RWPE2 (cell line): Measurements from ENCODE around the gene ENOX1.
A peak's percentile ranks its signal among the peaks of the same experiment; 100 is the strongest.

ENCODE experiments used
- ATAC-seq: fragments of 200-7000 bp; cut with Tn5 transposase; 3 replicates; pipeline ENCODE4 v1.9.1; 2021; ENCODE audit warnings: low read depth
- DNase-seq: peaks from one replicate; pipeline ENCODE4 v3.0.0-alpha.2; 2020; ENCODE audit warnings: low spot score
- H3K27ac ChIP-seq: fragments of 450-650 bp; 2 replicates; pipeline ENCODE4 v1.5.1; 2017; ENCODE audit warnings: mild to moderate bottlenecking; ENCODE audit not compliant: poor library complexity, severe bottlenecking
- H3K27me3 ChIP-seq: fragments of 250-450 bp; sonication (Bioruptor Pico); 2 replicates; pipeline ENCODE4 v1.5.1; 2021; ENCODE audit warnings: mild to moderate bottlenecking, moderate library complexity; ENCODE audit not compliant: insufficient read depth, poor library complexity, severe bottlenecking
- H3K36me3 ChIP-seq: fragments of 250-450 bp; sonication (Bioruptor Pico); 2 replicates; pipeline ENCODE4 v1.5.1; 2020; ENCODE audit warnings: low read depth, mild to moderate bottlenecking, moderate library complexity
- H3K4me1 ChIP-seq: fragments of 250-450 bp; sonication (Bioruptor Pico); 2 replicates; pipeline ENCODE4 v1.5.1; 2021; ENCODE audit warnings: mild to moderate bottlenecking, moderate library complexity; ENCODE audit not compliant: insufficient read depth, poor library complexity, severe bottlenecking
- H3K4me3 ChIP-seq: fragments of 250-450 bp; sonication (Bioruptor Pico); 2 replicates; pipeline ENCODE4 v1.5.1; 2021; ENCODE audit warnings: mild to moderate bottlenecking, moderate library complexity; ENCODE audit not compliant: severe bottlenecking
- H3K9me3 ChIP-seq: fragments of 250-450 bp; sonication (Bioruptor Pico); 2 replicates; pipeline ENCODE4 v1.5.1; 2021; ENCODE audit warnings: mild to moderate bottlenecking, moderate library complexity; ENCODE audit not compliant: severe bottlenecking
- CTCF ChIP-seq: fragments of 450-650 bp; IDR thresholded peaks from one replicate; pipeline ENCODE4 v1.5.1; 2017; ENCODE audit warnings: mild to moderate bottlenecking, moderate library complexity; ENCODE audit not compliant: poor library complexity, severe bottlenecking

The ENOX1 gene

GRCh38 chr13:43405457-43405856 is 381.3 kb downstream of the ENOX1 start:
- no peaks in the 10 kb centered on the region for H3K9me3 ChIP-seq
- no peaks in the 10 kb centered on the region for H3K4me1 ChIP-seq
- DNase-seq (no peak), ATAC-seq (peak; percentile 84)
- no peaks in the 10 kb centered on the region for H3K27me3 ChIP-seq
- TF ChIP-seq CTCF = no peak
- no peak overlapping the region for H3K27ac ChIP-seq
- H3K4me3 ChIP-seq = no peak overlapping the region
- no peaks in the 10 kb centered on the region for H3K36me3 ChIP-seq

GRCh38 chr13:43402380-43402779 is 384.4 kb downstream of the ENOX1 start:
- DNase-seq (no peak), ATAC-seq (no peak)
- Histone ChIP-seq H3K27me3 (no peaks in the 10 kb centered on the region), H3K36me3 (no peaks in the 10 kb centered on the region), H3K4me1 (no peaks in the 10 kb centered on the region), H3K9me3 (no peaks in the 10 kb centered on the region), H3K4me3 (no peak overlapping the region), H3K27ac (no peak overlapping the region)
- no peak for TF ChIP-seq CTCF

GRCh38 chr13:43401361-43401760 is 385.4 kb downstream of the ENOX1 start:
- no peak for TF ChIP-seq CTCF
- Histone ChIP-seq H3K36me3 (no peaks in the 10 kb centered on the region), H3K27ac (no peak overlapping the region), H3K9me3 (no peaks in the 10 kb centered on the region), H3K27me3 (no peaks in the 10 kb centered on the region), H3K4me3 (no peak overlapping the region), H3K4me1 (no peaks in the 10 kb centered on the region)
- DNase-seq (no peak), ATAC-seq (no peak)

- no peaks in the 10 kb centered on the region for H3K4me1 ChIP-seq
- no peak for TF ChIP-seq CTCF
- H3K9me3 ChIP-seq = no peaks in the 10 kb centered on the region
- ATAC-seq (no peak), DNase-seq (no peak)
- H3K27me3 ChIP-seq = no peaks in the 10 kb centered on the region
- H3K36me3 ChIP-seq = no peaks in the 10 kb centered on the region
- no peak overlapping the region for H3K4me3 ChIP-seq
- H3K27ac ChIP-seq = no peak overlapping the region
Observed at GRCh38 chr13:43397111-43397510, 389.7 kb downstream of the ENOX1 start.

GRCh38 chr13:43391036-43391435 is 395.7 kb downstream of the ENOX1 start:
- no peaks in the 10 kb centered on the region for H3K36me3 ChIP-seq
- H3K9me3 ChIP-seq = no peaks in the 10 kb centered on the region
- no peak for TF ChIP-seq CTCF
- no peak overlapping the region for H3K4me3 ChIP-seq
- DNase-seq = no peak
- H3K27ac ChIP-seq = no peak overlapping the region
- peaks cover 10% of the 10 kb centered on the region for H3K4me1 ChIP-seq
- no peaks in the 10 kb centered on the region for H3K27me3 ChIP-seq
- ATAC-seq = no peak
